CD4-positive, alpha-beta T cell (primary cell): Measurements from ENCODE around the gene LRP10. TPM values are rescaled to one million over a fixed set of nuclear protein-coding genes. Genes with fewer than 3 reads are reported as not detected.

Experiments used
- ATAC-seq: fragments of 200-7000 bp; cut with Tn5 transposase; one replicate; pipeline ENCODE4 v1.10.0; 2022; ENCODE audit warnings: mild to moderate bottlenecking; ENCODE audit not compliant: poor library complexity
- CTCF ChIA-PET: fragments of 350-600 bp; sonication (Branson Sonifier 250); formaldehyde crosslinking; loops from one replicate; lab custom pipeline; 2021; ENCODE audit warnings: antibody characterized with exemption, inconsistent platforms; lab: Charles Lee
- POLR2A ChIA-PET: fragments of 350-600 bp; sonication (Branson Sonifier 250); formaldehyde crosslinking; loops from one replicate; lab custom pipeline; 2021; ENCODE audit warnings: antibody characterized with exemption, inconsistent platforms; lab: Charles Lee
- DNase-seq, 14 experiments: peaks; one replicate each; pipeline ENCODE4 v3.0.0-alpha.2; 2013 to 2020; ENCODE audit warnings: mixed read lengths in 2 of 14
- H3K27ac ChIP-seq, 2 donors: one replicate each; pipeline versions ENCODE4 v1.5.1 to v1.7.0; 2013; ENCODE audit warnings: low read length in 2 of 2, low read depth in 1 of 2, mild to moderate bottlenecking in 1 of 2
- H3K27me3 ChIP-seq, 2 experiments: 1 replicate in 1 of 2; 2 replicates in 1 of 2; pipeline versions ENCODE4 v1.6.1 to v1.7.0; 2013; ENCODE audit warnings: low read length in 2 of 2, control low read depth in 1 of 2, mild to moderate bottlenecking in 1 of 2, moderate library complexity in 1 of 2; ENCODE audit not compliant: insufficient read depth in 2 of 2, control insufficient read depth in 1 of 2
- H3K36me3 ChIP-seq: one replicate; pipeline ENCODE4 v1.6.1; 2013; ENCODE audit warnings: low read length, control low read depth; ENCODE audit not compliant: insufficient read depth
- H3K4me1 ChIP-seq: one replicate; pipeline ENCODE4 v1.6.1; 2013; ENCODE audit warnings: low read length, control low read depth; ENCODE audit not compliant: insufficient read depth
- H3K4me3 ChIP-seq: one replicate; pipeline ENCODE4 v1.5.1; 2013; ENCODE audit warnings: mild to moderate bottlenecking, low read length, moderate library complexity
- H3K9me3 ChIP-seq, 2 experiments: 1 replicate in 1 of 2; 2 replicates in 1 of 2; pipeline versions ENCODE4 v1.6.1 to v1.7.0; 2013; ENCODE audit warnings: low read length in 2 of 2, mild to moderate bottlenecking in 2 of 2, control low read depth in 1 of 2, moderate library complexity in 1 of 2; ENCODE audit not compliant: control insufficient read depth in 1 of 2, insufficient read depth in 1 of 2
- H3K27ac Mint-ChIP-seq: one replicate; pipeline ENCODE4 v1.8.0; 2020; ENCODE audit warnings: mixed read lengths
- H3K27me3 Mint-ChIP-seq: one replicate; pipeline ENCODE4 v1.8.0; 2021; ENCODE audit warnings: mixed read lengths
- H3K36me3 Mint-ChIP-seq: one replicate; pipeline ENCODE4 v1.8.0; 2021; ENCODE audit warnings: low read depth, mixed read lengths
- H3K4me1 Mint-ChIP-seq: one replicate; pipeline ENCODE4 v1.8.0; 2021; ENCODE audit warnings: low read depth, mixed read lengths
- H3K4me3 Mint-ChIP-seq: one replicate; pipeline ENCODE4 v1.8.0; 2020; ENCODE audit warnings: mild to moderate bottlenecking, mixed read lengths
- H3K9me3 Mint-ChIP-seq: one replicate; pipeline ENCODE4 v1.8.0; 2020; ENCODE audit warnings: mixed read lengths
- intact Hi-C, 2 experiments: fragments of 100-400 bp; cut with DNase I in 1 of 2; cut with micrococcal nuclease in 1 of 2; formaldehyde crosslinking; loops; one replicate each; pipeline versions ENCODE4 v1.15.1 to v1.9.0; 2023 to 2025; cut with DNase I, micrococcal nuclease
- total RNA-seq, 174 experiments: library from RNA in 2 of 174; stranded (reverse) in 2 of 174; gene quantifications; one replicate each; pipeline ENCODE4 v1.2.3 and lab custom pipeline; 2021 to 2026
- TF ChIP-seq, protein P1 (sequence below): fragments of 200-600 bp; IDR thresholded peaks from one replicate; pipeline ENCODE4 v1.8.0; 2022; ENCODE audit warnings: antibody characterized with exemption, mild to moderate bottlenecking

LRP10 gene
- total RNA-seq, 2 experiments from 2014 or later: 52.4 to 54.6 TPM

DNA sequence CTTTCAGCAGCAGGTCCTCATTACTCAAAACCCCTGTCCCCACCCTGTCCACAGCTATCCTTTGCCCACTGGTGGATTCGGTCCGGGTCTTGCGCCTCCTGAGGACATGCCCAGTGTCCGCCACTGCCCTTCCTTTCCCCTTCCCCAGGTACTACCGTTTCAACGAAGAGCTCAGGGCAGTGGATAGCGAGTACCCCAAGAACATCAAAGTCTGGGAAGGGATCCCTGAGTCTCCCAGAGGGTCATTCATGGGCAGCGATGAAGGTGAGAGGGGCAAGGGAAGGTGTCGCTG lies 26.5 kb upstream of the LRP10 start:
- no peaks in the 10 kb centered on the region for H3K36me3 Mint-ChIP-seq
- DNase-seq: no peak

DNA sequence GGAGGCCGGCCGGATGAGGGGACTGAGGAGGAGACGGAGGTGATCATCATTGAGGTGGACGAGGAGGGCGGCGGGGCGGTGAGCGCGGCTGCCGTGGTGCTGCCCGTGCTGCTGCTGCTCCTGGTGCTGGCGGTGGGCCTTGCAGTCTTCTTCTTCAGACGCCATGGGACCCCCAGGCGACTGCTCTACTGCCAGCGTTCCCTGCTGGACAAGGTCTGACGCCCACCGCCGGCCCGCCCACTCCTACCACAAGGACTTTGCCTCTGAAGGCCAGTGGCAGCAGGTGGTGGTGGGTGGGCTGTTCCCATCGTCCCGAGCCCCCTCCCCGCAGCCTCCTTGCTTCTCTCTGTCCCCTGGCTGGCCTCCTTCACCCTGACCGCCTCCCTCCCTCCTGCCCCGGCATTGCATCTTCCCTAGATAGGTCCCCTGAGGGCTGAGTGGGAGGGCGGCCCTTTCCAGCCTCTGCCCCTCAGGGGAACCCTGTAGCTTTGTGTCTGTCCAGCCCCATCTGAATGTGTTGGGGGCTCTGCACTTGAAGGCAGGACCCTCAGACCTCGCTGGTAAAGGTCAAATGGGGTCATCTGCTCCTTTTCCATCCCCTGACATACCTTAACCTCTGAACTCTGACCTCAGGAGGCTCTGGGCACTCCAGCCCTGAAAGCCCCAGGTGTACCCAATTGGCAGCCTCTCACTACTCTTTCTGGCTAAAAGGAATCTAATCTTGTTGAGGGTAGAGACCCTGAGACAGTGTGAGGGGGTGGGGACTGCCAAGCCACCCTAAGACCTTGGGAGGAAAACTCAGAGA lies 25.5 kb upstream of the LRP10 start:
- peaks cover 0 to 6% of the 10 kb centered on the region in 2 experiments for H3K27me3 ChIP-seq
- no peaks in the 10 kb centered on the region for H3K9me3 Mint-ChIP-seq
- H3K27ac ChIP-seq: no peak overlapping the region
- no peak overlapping the region for H3K4me3 ChIP-seq
- no peak overlapping the region for H3K4me3 Mint-ChIP-seq
- H3K27ac Mint-ChIP-seq: no peak overlapping the region
- H3K4me1 ChIP-seq: no peaks in the 10 kb centered on the region
- DNase-seq (no peak), ATAC-seq (no peak)
- POLR2A ChIA-PET: interaction anchor here (0.7 kb wide), 1 partner anchor 17 kb away, joined by 3 read pairs; no protein-coding TSS in a partner anchor
- TF ChIP-seq, protein P1, sequence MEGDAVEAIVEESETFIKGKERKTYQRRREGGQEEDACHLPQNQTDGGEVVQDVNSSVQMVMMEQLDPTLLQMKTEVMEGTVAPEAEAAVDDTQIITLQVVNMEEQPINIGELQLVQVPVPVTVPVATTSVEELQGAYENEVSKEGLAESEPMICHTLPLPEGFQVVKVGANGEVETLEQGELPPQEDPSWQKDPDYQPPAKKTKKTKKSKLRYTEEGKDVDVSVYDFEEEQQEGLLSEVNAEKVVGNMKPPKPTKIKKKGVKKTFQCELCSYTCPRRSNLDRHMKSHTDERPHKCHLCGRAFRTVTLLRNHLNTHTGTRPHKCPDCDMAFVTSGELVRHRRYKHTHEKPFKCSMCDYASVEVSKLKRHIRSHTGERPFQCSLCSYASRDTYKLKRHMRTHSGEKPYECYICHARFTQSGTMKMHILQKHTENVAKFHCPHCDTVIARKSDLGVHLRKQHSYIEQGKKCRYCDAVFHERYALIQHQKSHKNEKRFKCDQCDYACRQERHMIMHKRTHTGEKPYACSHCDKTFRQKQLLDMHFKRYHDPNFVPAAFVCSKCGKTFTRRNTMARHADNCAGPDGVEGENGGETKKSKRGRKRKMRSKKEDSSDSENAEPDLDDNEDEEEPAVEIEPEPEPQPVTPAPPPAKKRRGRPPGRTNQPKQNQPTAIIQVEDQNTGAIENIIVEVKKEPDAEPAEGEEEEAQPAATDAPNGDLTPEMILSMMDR: no peak
- H3K9me3 ChIP-seq: no peaks in the 10 kb centered on the region
- no peaks in the 10 kb centered on the region for H3K4me1 Mint-ChIP-seq
- intact Hi-C loops: no loop called here
- peaks cover 24% of the 10 kb centered on the region for H3K27me3 Mint-ChIP-seq
- no peaks in the 10 kb centered on the region for H3K36me3 ChIP-seq
- no peaks in the 10 kb centered on the region for H3K36me3 Mint-ChIP-seq
- CTCF ChIA-PET: no interaction called here

More for the DNA sequence above, 26.5 kb upstream of the LRP10 start:
- no peak for ATAC-seq
- Mint-ChIP-seq H3K27ac (no peak overlapping the region), H3K27me3 (peaks cover 27% of the 10 kb centered on the region), H3K9me3 (no peaks in the 10 kb centered on the region), H3K4me1 (no peaks in the 10 kb centered on the region), H3K4me3 (no peak overlapping the region)
- Histone ChIP-seq H3K27ac (no peak overlapping the region), H3K9me3 (no peaks in the 10 kb centered on the region), H3K27me3 (peaks cover 0 to 6% of the 10 kb centered on the region in 2 experiments), H3K36me3 (no peaks in the 10 kb centered on the region), H3K4me1 (no peaks in the 10 kb centered on the region), H3K4me3 (no peak overlapping the region)
- intact Hi-C loops: no loop called here
- ChIA-PET CTCF (interaction anchor here (1.1 kb wide), 1 partner anchor 70 kb away, joined by 3 read pairs; no protein-coding TSS in a partner anchor), POLR2A (no interaction called here)
- TF ChIP-seq, protein P1: no peak

DNA sequence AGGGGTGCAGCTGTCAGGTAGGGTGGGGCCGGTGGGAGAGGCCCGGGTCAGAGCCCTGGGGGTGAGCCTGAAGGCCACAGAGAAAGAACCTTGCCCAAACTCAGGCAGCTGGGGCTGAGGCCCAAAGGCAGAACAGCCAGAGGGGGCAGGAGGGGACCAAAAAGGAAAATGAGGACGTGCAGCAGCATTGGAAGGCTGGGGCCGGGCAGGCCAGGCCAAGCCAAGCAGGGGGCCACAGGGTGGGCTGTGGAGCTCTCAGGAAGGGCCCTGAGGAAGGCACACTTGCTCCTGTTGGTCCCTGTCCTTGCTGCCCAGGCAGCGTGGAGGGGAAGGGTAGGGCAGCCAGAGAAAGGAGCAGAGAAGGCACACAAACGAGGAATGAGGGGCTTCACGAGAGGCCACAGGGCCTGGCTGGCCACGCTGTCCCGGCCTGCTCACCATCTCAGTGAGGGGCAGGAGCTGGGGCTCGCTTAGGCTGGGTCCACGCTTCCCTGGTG lies 24.7 kb upstream of the LRP10 start:
- H3K27me3 Mint-ChIP-seq: peaks cover 19% of the 10 kb centered on the region
- POLR2A ChIA-PET: no interaction called here
- no peaks in the 10 kb centered on the region for H3K36me3 ChIP-seq
- H3K4me3 Mint-ChIP-seq: no peak overlapping the region
- DNase-seq (no peak), ATAC-seq (no peak)
- H3K4me1 Mint-ChIP-seq: no peaks in the 10 kb centered on the region
- CTCF ChIA-PET: no interaction called here
- no peak overlapping the region for H3K4me3 ChIP-seq
- no peaks in the 10 kb centered on the region for H3K9me3 Mint-ChIP-seq
- no peaks in the 10 kb centered on the region for H3K9me3 ChIP-seq
- peaks cover 5% of the 10 kb centered on the region for H3K4me1 ChIP-seq
- intact Hi-C loops: no loop called here
- no peak overlapping the region for H3K27ac Mint-ChIP-seq
- H3K27ac ChIP-seq: no peak overlapping the region
- H3K36me3 Mint-ChIP-seq: no peaks in the 10 kb centered on the region
- H3K27me3 ChIP-seq: peaks cover 0 to 2% of the 10 kb centered on the region in 2 experiments
- TF ChIP-seq, protein P1: no peak
